ENCODE data around the gene ACOD1. TPM values are rescaled to one million over a fixed set of nuclear protein-coding genes. Genes with fewer than 3 reads are reported as not detected.

The ACOD1 gene
- total and polyA plus RNA-seq, 10 of the 15 experiments (the other 5 are each of a cell fraction or from before 2014, with no cell fraction given): not detected

- Histone ChIP-seq H3K4me1 (ENCODE audit: control insufficient read depth, insufficient read depth, low read length) (no peaks in the 10 kb centered on the region), H3K27ac (ENCODE audit: control insufficient read depth, insufficient read depth) (no peak overlapping the region), H2AFZ (ENCODE audit: control insufficient read depth, low read depth, low read length) (no peak overlapping the region), H3K79me2 (ENCODE audit: control insufficient read depth, insufficient read depth, low read length) (no peaks in the 10 kb centered on the region), H3K27me3 (replicated peaks in 1 of 2; ENCODE audit: control insufficient read depth in 2 of 2, insufficient read depth in 2 of 2, low read length in 1 of 2) (no peaks in the 10 kb centered on the region), H4K20me1 (ENCODE audit: control insufficient read depth, insufficient read depth) (no peaks in the 10 kb centered on the region), H3K4me2 (ENCODE audit: control insufficient read depth, insufficient read depth) (no peak overlapping the region), H3K36me3 (ENCODE audit: control insufficient read depth in 2 of 2, insufficient read depth in 2 of 2, low read length in 1 of 2) (no peaks in the 10 kb centered on the region), H3K9me3 (replicated peaks; ENCODE audit: control insufficient read depth, insufficient read depth, low read length) (no peaks in the 10 kb centered on the region), H3K9ac (ENCODE audit: control insufficient read depth, insufficient read depth, low read length) (no peak overlapping the region), H3K4me3 (no peak overlapping the region)
- FAIRE-seq (no peak), ATAC-seq (no peak), DNase-seq (ENCODE audit: low read depth, low spot score) (no peak)
- POLR2A ChIA-PET: no interaction called here
- TF ChIP-seq TCF7 (IDR thresholded peaks at IDR 0.05; ENCODE audit: borderline replicate concordance): no peak
- no peak for TF ChIP-seq ZNF384 (IDR thresholded peaks at IDR 0.05; ENCODE audit: borderline replicate concordance, low read depth, low read length)
- in situ Hi-C loops (cut with MboI): loop anchor here (10.0 kb wide), 1 partner anchor 1095 kb away; no protein-coding TSS in a partner anchor
- no TSS peak for BruUV-seq (replicated peaks)
- RAD21 ChIA-PET (ENCODE audit: unreplicated experiment): interaction anchor here (1.0 to 1.2 kb wide), 2 partner anchors 10 to 66 kb away, joined by 4 read pairs; no protein-coding TSS in a partner anchor
- SMC1A ChIA-PET (ENCODE audit: uncharacterized antibody, unreplicated experiment): interaction anchor here (0.9 to 1.3 kb wide), 4 partner anchors 10 to 1074 kb away, joined by 3 read pairs; no protein-coding TSS in a partner anchor
- intact Hi-C loops (cut with micrococcal nuclease; ENCODE audit: unreplicated experiment): no loop called here
- CTCF ChIA-PET: interaction anchor here (0.6 to 1.7 kb wide), 7 partner anchors 8 to 240 kb away, joined by 3 to 9 read pairs (median 3); no protein-coding TSS in a partner anchor
- 30% methylated on average over 5 of the region's 5 CpGs for WGBS (ENCODE audit: insufficient coverage, insufficient replicate concordance, low lambda C conversion rate, missing lambda C conversion rate)
These were observed 21.4 kb downstream of the ACOD1 start for GRCh38 chr13:76969488-76970365.

- Histone ChIP-seq H3K79me2 (ENCODE audit: control insufficient read depth, insufficient read depth, low read length) (no peaks in the 10 kb centered on the region), H3K27ac (ENCODE audit: control insufficient read depth, insufficient read depth) (no peak overlapping the region), H3K4me1 (ENCODE audit: control insufficient read depth, insufficient read depth, low read length) (no peaks in the 10 kb centered on the region), H3K27me3 (replicated peaks in 1 of 2; ENCODE audit: control insufficient read depth in 2 of 2, insufficient read depth in 2 of 2, low read length in 1 of 2) (no peaks in the 10 kb centered on the region), H3K9ac (ENCODE audit: control insufficient read depth, insufficient read depth, low read length) (no peak overlapping the region), H3K4me3 (no peak overlapping the region), H3K4me2 (ENCODE audit: control insufficient read depth, insufficient read depth) (no peak overlapping the region), H4K20me1 (ENCODE audit: control insufficient read depth, insufficient read depth) (no peaks in the 10 kb centered on the region), H2AFZ (ENCODE audit: control insufficient read depth, low read depth, low read length) (no peak overlapping the region), H3K9me3 (replicated peaks; ENCODE audit: control insufficient read depth, insufficient read depth, low read length) (no peaks in the 10 kb centered on the region), H3K36me3 (ENCODE audit: control insufficient read depth in 2 of 2, insufficient read depth in 2 of 2, low read length in 1 of 2) (no peaks in the 10 kb centered on the region)
- no peak for TF ChIP-seq NFIC (IDR thresholded peaks at IDR 0.05; ENCODE audit: low read depth, low read length)
- no peak for TF ChIP-seq EED (IDR thresholded peaks at IDR 0.05; ENCODE audit: low read depth)
- no peak for TF ChIP-seq ZNF24 (IDR thresholded peaks at IDR 0.05)
- no peak for TF ChIP-seq ZBTB40 (IDR thresholded peaks at IDR 0.05; ENCODE audit: borderline replicate concordance)
- no peak for TF ChIP-seq POLR2AphosphoS5 (IDR thresholded peaks at IDR 0.05; ENCODE audit: low read length)
- no peak for TF ChIP-seq MYC (IDR thresholded peaks at IDR 0.05; ENCODE audit: insufficient read depth, insufficient read length, insufficient replicate concordance, low read length, severe bottlenecking)
- no peak for TF ChIP-seq SPI1 (IDR thresholded peaks at IDR 0.05; ENCODE audit: borderline replicate concordance, insufficient read depth, low read depth, low read length)
- no peak for TF ChIP-seq SMAD5 (IDR thresholded peaks at IDR 0.05; ENCODE audit: low read depth)
- TF ChIP-seq WRNIP1 (IDR thresholded peaks at IDR 0.05; ENCODE audit: borderline replicate concordance, low read depth, low read length): no peak
- intact Hi-C loops (cut with micrococcal nuclease; ENCODE audit: unreplicated experiment): no loop called here
- no peak for DNase-seq (ENCODE audit: low read depth, low spot score)
- no peak; the same call in 2 of the 3 replicates for ATAC-seq
- BruUV-seq (replicated peaks): no TSS peak
- in situ Hi-C loops (cut with MboI): loop anchor here (10.0 kb wide), 1 partner anchor 1096 kb away; no protein-coding TSS in a partner anchor
- ChIA-PET CTCF (interaction anchor here (0.7 to 1.7 kb wide), 4 partner anchors 9 to 15 kb away, joined by 4 to 9 read pairs (median 4); no protein-coding TSS in a partner anchor), RAD21 (ENCODE audit: unreplicated experiment) (interaction anchor here (1.2 kb wide), 1 partner anchor 67 kb away, joined by 4 read pairs; no protein-coding TSS in a partner anchor), SMC1A (ENCODE audit: uncharacterized antibody, unreplicated experiment) (interaction anchor here (1.1 to 1.3 kb wide), 2 partner anchors 9 to 1075 kb away, joined by 3 read pairs; no protein-coding TSS in a partner anchor), POLR2A (no interaction called here)
- FAIRE-seq: no peak
- WGBS (ENCODE audit: insufficient coverage, insufficient replicate concordance, low lambda C conversion rate, missing lambda C conversion rate): 0% methylated on average over 3 of the region's 3 CpGs
These were observed 22.9 kb downstream of the ACOD1 start for GRCh38 chr13:76971215-76971614.

Data from GM12878 (cell line).